ENCODE measurements around the gene ZC3H12D. TPM values are rescaled to one million over a fixed set of nuclear protein-coding genes. Genes with fewer than 3 reads are reported as not detected.
"Not testable (repeated sequence)": the region's sequence is repeated elsewhere in the genome, so short reads cannot be mapped to it uniquely, and the experiment has no call there.

ZC3H12D gene
- total and polyA plus RNA-seq, 4 donors, result 1.1 to 4.7 (median 2.4) TPM

GRCh38 chr6:149446791-149447376 lies 37.9 kb downstream of the ZC3H12D start:
- H3K4me3 ChIP-seq, result no peak overlapping the region
- TF ChIP-seq CTCF (IDR thresholded peaks at IDR 0.05; ENCODE audit: control extremely low read depth, extremely low read depth), result no peak
- no peaks in the 10 kb centered on the region for H3K36me3 ChIP-seq (ENCODE audit: control insufficient read depth in 4 of 4, insufficient read depth in 4 of 4, low read length in 4 of 4)
- H3K9me3 ChIP-seq (ENCODE audit: control insufficient read depth in 4 of 4, insufficient read depth in 3 of 4, low read length in 3 of 4), result no peaks in the 10 kb centered on the region
- no peak overlapping the region for H3K27ac ChIP-seq (ENCODE audit: low read depth in 1 of 2, low read length in 1 of 2)
- peaks cover 0 to 16% (median 10%) of the 10 kb centered on the region in 5 donors for H3K4me1 ChIP-seq (ENCODE audit: control insufficient read depth in 5 of 5, insufficient read depth in 5 of 5, low read length in 5 of 5)
- ATAC-seq (ENCODE audit: insufficient read depth, low FRiP score) (no peak), DNase-seq (no peak)
- no peak overlapping the region for H3K9ac ChIP-seq (ENCODE audit: insufficient read depth in 1 of 2, low read length in 2 of 2)
- WGBS, 2 donors, result 95 to 96% methylated on average over 5 of the region's 5 CpGs
- H3K27me3 ChIP-seq (ENCODE audit: control insufficient read depth in 3 of 3, insufficient read depth in 3 of 3, low read length in 2 of 3), result peaks cover 0 to 8% (median 0%) of the 10 kb centered on the region in 3 donors

- Histone ChIP-seq H3K4me1 (ENCODE audit: control insufficient read depth in 5 of 5, insufficient read depth in 5 of 5, low read length in 5 of 5) (peaks cover 0 to 16% (median 2%) of the 10 kb centered on the region in 5 donors), H3K9me3 (ENCODE audit: control insufficient read depth in 4 of 4, insufficient read depth in 3 of 4, low read length in 3 of 4) (no peaks in the 10 kb centered on the region), H3K36me3 (ENCODE audit: control insufficient read depth in 4 of 4, insufficient read depth in 4 of 4, low read length in 4 of 4) (no peaks in the 10 kb centered on the region), H3K9ac (ENCODE audit: insufficient read depth in 1 of 2, low read length in 2 of 2) (no peak overlapping the region), H3K4me3 (no peak overlapping the region), H3K27me3 (ENCODE audit: control insufficient read depth in 3 of 3, insufficient read depth in 3 of 3, low read length in 2 of 3) (peaks cover 0 to 8% (median 0%) of the 10 kb centered on the region in 3 donors), H3K27ac (ENCODE audit: low read depth in 1 of 2, low read length in 1 of 2) (no peak overlapping the region)
- DNase-seq (no peak), ATAC-seq (ENCODE audit: insufficient read depth, low FRiP score) (no peak)
- 87 to 88% methylated on average over 7 of the region's 7 CpGs for WGBS, 2 donors
- no peak for TF ChIP-seq CTCF (IDR thresholded peaks at IDR 0.05; ENCODE audit: control extremely low read depth, extremely low read depth)
These were observed 39.2 kb downstream of the ZC3H12D start for GRCh38 chr6:149445573-149445972.

- DNase-seq (no peak), ATAC-seq (ENCODE audit: insufficient read depth, low FRiP score) (no peak)
- Histone ChIP-seq H3K27ac (ENCODE audit: low read depth in 1 of 2, low read length in 1 of 2) (no peak overlapping the region), H3K4me3 (no peak overlapping the region), H3K36me3 (ENCODE audit: control insufficient read depth in 4 of 4, insufficient read depth in 4 of 4, low read length in 4 of 4) (no peaks in the 10 kb centered on the region), H3K27me3 (ENCODE audit: control insufficient read depth in 3 of 3, insufficient read depth in 3 of 3, low read length in 2 of 3) (peaks cover 0 to 4% (median 0%) of the 10 kb centered on the region in 3 donors), H3K4me1 (ENCODE audit: control insufficient read depth in 5 of 5, insufficient read depth in 5 of 5, low read length in 5 of 5) (peaks cover 0 to 16% (median 0%) of the 10 kb centered on the region in 5 donors), H3K9ac (ENCODE audit: insufficient read depth in 1 of 2, low read length in 2 of 2) (no peak overlapping the region), H3K9me3 (ENCODE audit: control insufficient read depth in 4 of 4, insufficient read depth in 3 of 4, low read length in 3 of 4) (no peaks in the 10 kb centered on the region)
- 94 to 95% methylated on average over 6 of the region's 6 CpGs for WGBS, 2 donors
- TF ChIP-seq CTCF (IDR thresholded peaks at IDR 0.05; ENCODE audit: control extremely low read depth, extremely low read depth), result no peak
These were observed 39.7 kb downstream of the ZC3H12D start for GRCh38 chr6:149445095-149445466.

GRCh38 chr6:149444360-149445094 lies 40.3 kb downstream of the ZC3H12D start:
- H3K4me1 ChIP-seq (ENCODE audit: control insufficient read depth in 5 of 5, insufficient read depth in 5 of 5, low read length in 5 of 5), result peaks cover 0 to 16% (median 0%) of the 10 kb centered on the region in 5 donors
- WGBS, 2 donors, result 86 to 87% methylated on average over 3 of the region's 3 CpGs
- not testable (repeated sequence) for H3K36me3 ChIP-seq (ENCODE audit: control insufficient read depth in 4 of 4, insufficient read depth in 4 of 4, low read length in 4 of 4); H3K27ac ChIP-seq (ENCODE audit: low read depth in 1 of 2, low read length in 1 of 2); H3K4me3 ChIP-seq; DNase-seq; H3K9me3 ChIP-seq (ENCODE audit: control insufficient read depth in 4 of 4, insufficient read depth in 3 of 4, low read length in 3 of 4); ATAC-seq (ENCODE audit: insufficient read depth, low FRiP score); H3K27me3 ChIP-seq (ENCODE audit: control insufficient read depth in 3 of 3, insufficient read depth in 3 of 3, low read length in 2 of 3); H3K9ac ChIP-seq (ENCODE audit: insufficient read depth in 1 of 2, low read length in 2 of 2)
